HL-60 (cell line): ENCODE measurements around the gene LY6G6D.

Experiments used
- DNase-seq, 2 experiments: peaks; one replicate each; pipeline ENCODE4 v3.0.0-alpha.2; 2010 to 2020; ENCODE audit warnings: low read depth in 1 of 2, low spot score in 1 of 2
- H3K27ac ChIP-seq: fragments of 250-450 bp; sonication (Bioruptor Pico); replicated peaks from 2 replicates; pipeline ENCODE4 v1.5.1; 2020; ENCODE audit warnings: mild to moderate bottlenecking, moderate library complexity
- H3K27me3 ChIP-seq: fragments of 250-450 bp; sonication (Bioruptor Pico); 2 replicates; pipeline ENCODE4 v1.5.1; 2021; ENCODE audit warnings: mild to moderate bottlenecking, moderate library complexity; ENCODE audit not compliant: insufficient read depth, poor library complexity, severe bottlenecking
- H3K4me3 ChIP-seq: replicated peaks from 2 replicates; pipeline ENCODE4 v1.5.1; 2011; ENCODE audit warnings: mild to moderate bottlenecking, control low read depth, low read length; ENCODE audit not compliant: insufficient read depth
- GABPA ChIP-seq: IDR thresholded peaks from 2 replicates; pipeline ENCODE4 v1.6.1; 2012; ENCODE audit warnings: low read depth
- POLR2AphosphoS5 ChIP-seq: IDR thresholded peaks from 2 replicates; pipeline ENCODE4 v1.6.1; 2012; ENCODE audit warnings: low read depth
- SPI1 ChIP-seq: IDR thresholded peaks from 2 replicates; pipeline ENCODE4 v1.6.1; 2012; ENCODE audit warnings: low read depth, mild to moderate bottlenecking, borderline replicate concordance
- TF ChIP-seq, protein P1 (sequence below): IDR thresholded peaks from one replicate; pipeline ENCODE4 v1.5.1; 2011; ENCODE audit warnings: low read length, control low read depth, inconsistent platforms; ENCODE audit not compliant: insufficient read depth
- TF ChIP-seq, protein P2 (sequence below): IDR thresholded peaks from 2 replicates; pipeline ENCODE4 v1.6.1; 2012; ENCODE audit warnings: low read depth; ENCODE audit not compliant: insufficient replicate concordance

Gene LY6G6D

DNA sequence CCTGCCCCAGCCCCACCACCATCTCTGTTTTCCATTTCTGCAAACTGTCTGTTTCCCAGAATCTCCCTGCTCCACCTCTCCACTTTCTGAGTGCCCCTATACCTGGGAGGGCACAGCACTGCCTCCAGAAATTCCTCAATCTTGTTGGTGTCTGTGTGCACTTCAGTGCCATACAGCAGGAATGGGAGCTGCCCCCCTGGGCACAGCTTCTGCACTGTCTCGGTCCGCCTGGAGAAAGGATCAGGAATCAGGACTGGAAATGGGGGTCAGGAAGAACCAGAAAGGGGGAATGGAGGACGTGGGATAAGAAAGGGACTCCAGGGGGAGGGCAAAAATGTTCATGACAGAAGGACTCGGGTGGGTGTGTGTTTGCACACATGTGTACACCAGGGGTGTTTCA, 18.6 kb downstream of the LY6G6D start:
- H3K27ac ChIP-seq: peak overlapping the region; percentile 99
- no peaks in the 10 kb centered on the region for H3K27me3 ChIP-seq
- DNase-seq: no peak
- H3K4me3 ChIP-seq: peak overlapping the region; percentile 92
- TF ChIP-seq, protein P1, sequence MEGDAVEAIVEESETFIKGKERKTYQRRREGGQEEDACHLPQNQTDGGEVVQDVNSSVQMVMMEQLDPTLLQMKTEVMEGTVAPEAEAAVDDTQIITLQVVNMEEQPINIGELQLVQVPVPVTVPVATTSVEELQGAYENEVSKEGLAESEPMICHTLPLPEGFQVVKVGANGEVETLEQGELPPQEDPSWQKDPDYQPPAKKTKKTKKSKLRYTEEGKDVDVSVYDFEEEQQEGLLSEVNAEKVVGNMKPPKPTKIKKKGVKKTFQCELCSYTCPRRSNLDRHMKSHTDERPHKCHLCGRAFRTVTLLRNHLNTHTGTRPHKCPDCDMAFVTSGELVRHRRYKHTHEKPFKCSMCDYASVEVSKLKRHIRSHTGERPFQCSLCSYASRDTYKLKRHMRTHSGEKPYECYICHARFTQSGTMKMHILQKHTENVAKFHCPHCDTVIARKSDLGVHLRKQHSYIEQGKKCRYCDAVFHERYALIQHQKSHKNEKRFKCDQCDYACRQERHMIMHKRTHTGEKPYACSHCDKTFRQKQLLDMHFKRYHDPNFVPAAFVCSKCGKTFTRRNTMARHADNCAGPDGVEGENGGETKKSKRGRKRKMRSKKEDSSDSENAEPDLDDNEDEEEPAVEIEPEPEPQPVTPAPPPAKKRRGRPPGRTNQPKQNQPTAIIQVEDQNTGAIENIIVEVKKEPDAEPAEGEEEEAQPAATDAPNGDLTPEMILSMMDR: no peak
- TF ChIP-seq, protein P2, sequence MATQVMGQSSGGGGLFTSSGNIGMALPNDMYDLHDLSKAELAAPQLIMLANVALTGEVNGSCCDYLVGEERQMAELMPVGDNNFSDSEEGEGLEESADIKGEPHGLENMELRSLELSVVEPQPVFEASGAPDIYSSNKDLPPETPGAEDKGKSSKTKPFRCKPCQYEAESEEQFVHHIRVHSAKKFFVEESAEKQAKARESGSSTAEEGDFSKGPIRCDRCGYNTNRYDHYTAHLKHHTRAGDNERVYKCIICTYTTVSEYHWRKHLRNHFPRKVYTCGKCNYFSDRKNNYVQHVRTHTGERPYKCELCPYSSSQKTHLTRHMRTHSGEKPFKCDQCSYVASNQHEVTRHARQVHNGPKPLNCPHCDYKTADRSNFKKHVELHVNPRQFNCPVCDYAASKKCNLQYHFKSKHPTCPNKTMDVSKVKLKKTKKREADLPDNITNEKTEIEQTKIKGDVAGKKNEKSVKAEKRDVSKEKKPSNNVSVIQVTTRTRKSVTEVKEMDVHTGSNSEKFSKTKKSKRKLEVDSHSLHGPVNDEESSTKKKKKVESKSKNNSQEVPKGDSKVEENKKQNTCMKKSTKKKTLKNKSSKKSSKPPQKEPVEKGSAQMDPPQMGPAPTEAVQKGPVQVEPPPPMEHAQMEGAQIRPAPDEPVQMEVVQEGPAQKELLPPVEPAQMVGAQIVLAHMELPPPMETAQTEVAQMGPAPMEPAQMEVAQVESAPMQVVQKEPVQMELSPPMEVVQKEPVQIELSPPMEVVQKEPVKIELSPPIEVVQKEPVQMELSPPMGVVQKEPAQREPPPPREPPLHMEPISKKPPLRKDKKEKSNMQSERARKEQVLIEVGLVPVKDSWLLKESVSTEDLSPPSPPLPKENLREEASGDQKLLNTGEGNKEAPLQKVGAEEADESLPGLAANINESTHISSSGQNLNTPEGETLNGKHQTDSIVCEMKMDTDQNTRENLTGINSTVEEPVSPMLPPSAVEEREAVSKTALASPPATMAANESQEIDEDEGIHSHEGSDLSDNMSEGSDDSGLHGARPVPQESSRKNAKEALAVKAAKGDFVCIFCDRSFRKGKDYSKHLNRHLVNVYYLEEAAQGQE: no peak
- TF ChIP-seq GABPA (no peak), SPI1 (no peak)

DNA sequence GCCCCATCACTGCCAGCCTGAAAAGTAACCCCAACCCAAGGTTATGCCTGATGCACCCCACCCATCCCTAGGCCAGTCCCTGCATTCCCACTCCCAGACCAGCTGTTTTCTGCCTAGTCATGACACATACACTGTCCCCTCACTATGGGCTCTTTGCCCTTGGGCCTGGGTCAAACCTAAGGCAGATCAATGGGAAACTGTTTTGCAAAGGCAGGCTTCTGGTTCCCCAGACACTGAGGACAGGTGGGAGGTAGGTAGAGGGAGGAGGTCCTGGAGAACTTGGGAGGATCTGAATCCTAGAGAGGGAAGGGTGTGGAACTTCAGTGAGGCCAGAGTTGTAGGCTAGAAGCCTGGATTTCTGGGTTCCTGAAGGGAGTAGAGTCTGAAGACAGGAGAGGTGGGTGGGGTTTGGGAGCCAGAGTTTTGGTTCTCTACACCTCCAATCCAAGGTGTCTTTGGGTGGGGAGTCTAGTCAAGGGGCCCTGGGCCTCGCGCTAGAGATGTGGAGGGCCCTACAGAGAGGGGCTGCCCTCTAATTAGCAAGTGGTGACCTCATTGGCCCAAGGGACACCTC, 19.2 kb downstream of the LY6G6D start:
- TF ChIP-seq, protein P1: no peak
- TF ChIP-seq GABPA (no peak), POLR2AphosphoS5 (no peak), SPI1 (no peak)
- TF ChIP-seq, protein P2: no peak
- Histone ChIP-seq H3K27me3 (no peaks in the 10 kb centered on the region), H3K4me3 (peak overlapping the region; percentile 92), H3K27ac (peak overlapping the region; percentile 99)
- DNase-seq: no peak

DNA sequence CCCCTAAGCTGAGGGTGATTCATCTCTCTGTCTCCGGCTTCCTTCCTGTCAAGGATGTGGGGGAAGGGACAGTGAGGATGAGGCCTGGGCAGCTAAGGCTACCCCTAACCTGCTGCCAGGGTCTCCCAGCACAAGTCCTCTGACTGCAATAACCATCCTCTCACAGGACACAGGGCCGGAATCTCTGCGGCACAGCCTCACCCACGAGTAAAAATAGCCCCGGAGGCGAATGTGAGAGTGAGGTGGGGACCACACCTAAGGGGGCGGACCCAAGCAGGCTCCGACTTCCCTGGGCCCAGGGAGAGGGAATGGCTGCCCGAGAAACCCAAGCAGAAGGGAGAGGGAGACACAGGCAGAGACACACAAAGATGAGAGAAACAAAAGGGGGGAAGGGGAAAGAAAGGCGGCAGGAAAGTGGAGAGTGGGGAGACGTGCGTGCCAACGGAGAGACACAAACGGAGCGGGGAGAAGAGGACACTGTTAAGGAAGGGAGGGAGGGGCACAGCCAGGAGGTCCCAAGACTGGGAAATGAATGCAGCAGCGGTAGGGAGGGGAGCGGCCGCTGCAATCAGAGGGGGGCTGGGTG, 19.8 kb downstream of the LY6G6D start:
- TF ChIP-seq, protein P1: no peak
- 0 out of 2 replicates have a peak, but pooled peaks have one; percentile 22 for TF ChIP-seq GABPA
- Histone ChIP-seq H3K27ac (peak overlapping the region; percentile 99), H3K27me3 (no peaks in the 10 kb centered on the region), H3K4me3 (peak overlapping the region; percentile 92)
- peak; percentile 73 to 79 for DNase-seq
